Stimulated activated CD4-positive, alpha-beta T cell treated with anti-CD3 and anti-CD28 coated beads, TNF-alpha, amount 100 ng/mL, for 24 hours (primary cell): ENCODE measurements around the gene OR5M11.
"Not testable (repeated sequence)": the region's sequence is repeated elsewhere in the genome, so short reads cannot be mapped to it uniquely, and the experiment has no call there.

ENCODE experiments used
- DNase-seq, 3 experiments: peaks; one replicate each; pipeline ENCODE4 v3.0.0-alpha.2; 2020; ENCODE audit warnings: low read depth in 3 of 3

The OR5M11 gene

DNA sequence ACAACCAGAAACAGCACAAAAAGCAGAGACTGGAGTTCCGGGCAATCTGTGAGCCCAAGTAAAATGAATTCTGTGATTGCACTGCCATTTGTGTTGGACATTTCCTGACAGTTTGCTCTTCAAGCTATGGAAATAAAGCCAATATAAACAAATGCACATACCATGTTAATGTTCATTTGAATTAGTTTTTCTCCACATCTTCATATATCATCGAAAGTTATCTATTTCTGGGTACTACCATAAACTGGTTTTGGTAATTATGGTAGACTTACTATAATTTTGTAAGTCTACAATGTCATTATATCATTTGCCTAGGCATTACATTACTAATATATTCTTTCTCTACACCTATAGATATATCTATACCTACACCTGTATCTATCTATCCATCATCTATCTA lies at the start of gene OR5M11:
Gene OR5M11 (minus strand): TSS at position 101 of the 400 bp plus-strand sequence. CDS start 0 bp downstream, at position 101.
- DNase-seq, result no peak

DNA sequence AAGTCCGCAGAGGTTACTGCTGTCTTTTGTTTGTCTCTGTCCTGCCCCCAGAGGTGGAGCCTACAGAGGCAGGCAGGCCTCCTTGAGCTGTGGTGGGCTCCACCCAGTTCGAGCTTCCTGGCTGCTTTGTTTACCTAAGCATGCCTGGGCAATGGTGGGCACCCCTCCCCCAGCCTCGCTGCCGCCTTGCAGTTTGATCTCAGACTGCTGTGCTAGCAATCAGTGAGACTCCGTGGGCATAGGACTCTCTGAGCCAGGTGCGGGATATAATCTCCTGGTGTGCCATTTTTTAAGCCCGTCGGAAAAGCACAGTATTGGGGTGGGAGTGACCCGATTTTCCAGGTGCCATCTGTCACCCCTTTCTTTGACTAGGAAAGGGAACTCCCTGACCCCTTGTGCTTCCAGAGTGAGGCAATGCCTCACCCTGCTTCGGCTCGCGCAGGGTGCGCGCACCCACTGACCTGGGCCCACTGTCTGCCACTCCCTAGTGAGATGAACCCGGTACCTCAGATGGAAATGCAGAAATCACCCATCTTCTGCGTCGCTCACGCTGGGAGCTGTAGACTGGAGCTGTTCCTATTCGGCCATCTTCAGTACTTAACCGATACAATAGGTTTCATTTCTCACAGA lies 49.1 kb upstream of the OR5M11 start:
- DNase-seq, result not testable (repeated sequence)

DNA sequence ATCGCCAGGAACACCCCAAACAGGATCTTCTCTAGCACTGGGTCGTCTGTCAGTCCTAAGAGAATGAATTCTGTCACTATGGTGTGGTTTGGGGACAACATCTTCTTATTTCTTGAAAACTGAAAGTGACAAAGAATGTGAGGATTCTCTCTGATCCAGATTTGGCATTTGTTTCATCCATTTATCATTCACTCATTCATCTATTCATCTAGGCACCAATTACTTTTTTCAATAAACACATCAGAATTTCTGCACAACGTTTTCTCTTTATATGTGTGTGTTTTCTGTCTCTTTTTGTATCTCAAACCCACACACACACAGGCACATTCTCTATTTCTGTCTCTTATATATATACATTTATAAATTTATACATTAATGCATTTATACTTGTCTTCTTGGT lies 34.6 kb upstream of the OR5M11 start, which contains the start of gene OR5M10:
Gene OR5M10 (minus strand): TSS at position 101 of the 400 bp plus-strand sequence. CDS start 0 bp downstream, at position 101.
- DNase-seq, result no peak

DNA sequence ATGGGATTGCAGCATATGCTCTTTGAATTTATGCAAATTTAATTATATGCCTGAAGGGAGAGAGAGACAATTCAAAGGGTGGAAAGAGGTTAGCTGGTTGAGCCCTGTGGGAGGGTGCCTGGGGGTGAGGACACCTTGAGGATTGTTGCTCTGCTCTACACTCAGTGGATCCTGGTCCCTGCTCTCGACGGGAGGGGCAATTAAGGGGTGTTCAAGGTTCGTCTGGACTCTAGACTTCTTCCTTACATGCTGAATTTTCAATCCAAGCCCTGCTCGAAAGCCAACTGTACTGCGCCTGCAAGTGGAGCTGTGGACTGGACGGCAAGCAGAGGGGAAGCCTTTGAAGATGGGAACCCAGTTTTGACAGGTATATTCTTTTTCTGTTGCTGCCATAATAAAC lies 15.5 kb upstream of the OR5M11 start:
- DNase-seq, result no peak

DNA sequence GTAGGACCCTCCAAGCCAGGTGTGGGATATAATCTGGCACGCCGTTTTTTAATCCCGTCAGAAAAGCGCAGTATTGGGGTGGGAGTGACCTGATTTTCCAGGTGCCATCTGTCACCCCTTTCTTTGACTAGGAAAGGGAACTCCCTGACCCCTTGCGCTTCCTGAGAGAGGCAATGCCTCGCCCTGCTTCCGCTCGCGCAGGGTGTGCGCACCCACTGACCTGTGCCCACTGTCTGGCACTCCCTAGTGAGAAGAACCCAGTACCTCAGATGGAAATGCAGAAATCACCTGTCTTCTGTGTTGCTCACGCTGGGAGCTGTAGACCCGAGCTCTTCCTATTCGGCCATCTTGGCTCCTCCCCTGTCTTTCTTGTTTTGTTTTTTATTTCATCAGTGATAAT lies 11.6 kb upstream of the OR5M11 start:
- not testable (repeated sequence) for DNase-seq

DNA sequence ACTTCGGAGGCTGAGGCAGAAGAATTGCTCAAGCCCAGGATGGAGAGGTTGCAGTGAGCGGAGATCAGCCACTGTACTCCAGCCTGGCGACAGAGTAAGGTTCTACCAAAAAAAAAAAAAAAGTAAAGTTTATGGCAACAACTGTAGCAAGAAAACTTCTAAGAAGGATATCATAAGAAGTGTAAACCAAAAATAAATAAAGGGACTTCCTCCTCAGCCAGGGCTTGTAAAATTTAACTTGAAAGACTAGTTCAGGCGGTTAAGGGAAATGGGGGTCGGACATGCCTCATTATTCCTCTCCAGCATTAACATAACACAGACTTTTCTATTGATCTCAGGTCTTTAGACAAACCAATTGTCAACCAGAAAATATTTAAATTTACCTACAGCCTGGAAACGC lies 2.5 kb upstream of the OR5M11 start:
- no peak for DNase-seq

DNA sequence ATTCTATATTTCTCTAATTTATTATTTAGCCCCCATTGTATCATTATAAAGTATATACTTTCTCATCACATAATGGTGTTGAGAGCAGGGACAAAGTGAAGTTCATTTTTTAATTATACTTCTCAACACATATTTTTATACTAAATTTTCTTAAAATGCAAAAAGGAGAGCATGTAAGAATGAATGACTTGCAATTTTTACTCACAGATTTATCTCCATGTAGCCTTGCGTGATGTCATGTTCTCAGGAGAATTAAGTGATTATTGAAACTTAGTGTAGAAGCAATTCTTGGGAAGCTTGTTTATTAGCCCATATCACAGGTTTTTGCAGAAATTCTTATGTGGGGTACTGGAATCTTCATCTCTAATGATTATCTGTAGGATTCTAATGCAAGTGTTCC lies 682 bp upstream of the OR5M11 start:
- DNase-seq, result no peak

DNA sequence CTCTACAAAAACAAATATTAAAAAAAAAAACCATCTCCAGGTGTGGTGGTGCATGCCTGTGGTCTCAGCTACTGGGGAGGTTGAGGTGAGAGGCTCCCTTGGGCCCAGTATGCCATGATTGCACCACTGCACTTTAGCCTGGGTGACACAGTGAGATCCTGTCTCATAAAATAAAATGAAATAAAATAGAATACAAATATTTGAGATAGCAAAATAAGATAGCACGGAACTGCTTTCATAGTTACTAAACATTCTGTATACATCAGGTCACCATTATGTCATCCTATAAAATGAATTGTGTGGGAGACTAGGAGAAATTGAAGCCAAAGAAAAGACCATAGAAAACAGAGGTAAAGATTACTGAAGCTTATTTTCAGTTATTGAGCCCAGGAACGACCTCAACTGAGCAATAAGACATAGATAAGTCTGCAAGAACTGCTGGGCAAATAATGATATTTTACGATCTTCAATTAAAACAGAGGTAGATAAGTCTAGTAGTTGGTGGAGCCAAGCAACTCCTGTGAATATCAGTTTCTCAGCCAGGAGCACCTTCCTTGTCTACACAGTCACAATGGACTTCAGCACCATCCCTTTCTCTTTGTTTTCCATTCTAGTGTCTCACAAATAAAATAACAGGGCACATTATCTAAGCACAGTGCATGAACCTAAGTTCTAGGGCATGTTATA lies 9.9 kb downstream of the OR5M11 start:
- no peak for DNase-seq

DNA sequence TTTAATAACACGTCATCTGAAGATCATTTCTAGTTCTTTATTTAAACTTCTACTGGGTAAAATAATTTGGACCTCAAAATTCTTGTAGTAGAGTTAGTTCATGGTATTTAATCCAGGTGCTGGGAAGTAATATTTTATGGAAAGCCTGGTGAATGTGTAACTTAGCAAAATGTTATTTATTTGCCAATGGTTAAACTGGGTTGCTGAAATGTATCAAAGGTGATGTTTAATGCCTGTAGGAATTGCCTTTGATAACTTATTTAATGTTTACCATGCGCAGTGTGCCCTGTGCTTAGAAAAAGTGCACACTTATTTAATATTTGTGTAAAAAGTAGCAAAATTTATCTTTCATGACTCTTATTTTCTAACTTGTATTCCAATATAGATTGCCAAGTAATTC lies 11.2 kb downstream of the OR5M11 start:
- DNase-seq, result no peak

DNA sequence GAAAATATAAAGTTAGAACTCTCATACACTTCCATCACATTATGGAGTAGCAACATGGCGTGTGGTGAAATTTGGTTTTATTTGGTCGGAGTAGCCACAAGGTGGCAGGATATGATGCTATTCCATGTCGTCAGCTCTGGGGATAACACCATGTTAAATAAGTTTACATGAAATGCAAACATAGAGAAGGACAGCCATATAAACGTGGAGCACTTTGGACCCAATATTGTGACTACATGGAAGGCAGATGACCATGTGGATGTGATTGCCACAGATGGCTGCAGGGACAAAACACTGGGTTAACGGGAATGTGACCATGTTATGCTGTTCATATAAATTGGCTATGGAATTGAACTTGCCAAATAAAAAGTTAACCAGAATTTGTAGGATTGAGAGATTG lies 21.0 kb downstream of the OR5M11 start:
- DNase-seq, result no peak

DNA sequence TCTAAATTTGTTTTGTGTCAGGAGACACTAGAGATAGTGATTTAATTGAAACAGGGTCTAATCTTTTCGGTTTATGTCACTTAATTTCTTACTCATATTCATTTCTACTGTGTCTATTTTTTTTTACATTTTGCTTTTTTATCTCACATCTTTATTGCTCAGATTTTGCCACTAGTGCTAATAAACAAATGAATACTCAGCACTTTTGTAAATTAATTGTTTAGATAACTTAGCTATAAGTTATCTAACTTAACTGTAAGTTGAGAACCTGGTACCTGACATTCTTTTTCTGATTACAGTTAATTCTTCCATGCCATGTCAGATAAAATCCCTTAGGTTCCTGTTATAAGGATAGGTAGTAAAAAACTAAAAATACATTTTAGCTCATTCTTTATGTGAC lies 29.8 kb downstream of the OR5M11 start:
- no peak for DNase-seq

DNA sequence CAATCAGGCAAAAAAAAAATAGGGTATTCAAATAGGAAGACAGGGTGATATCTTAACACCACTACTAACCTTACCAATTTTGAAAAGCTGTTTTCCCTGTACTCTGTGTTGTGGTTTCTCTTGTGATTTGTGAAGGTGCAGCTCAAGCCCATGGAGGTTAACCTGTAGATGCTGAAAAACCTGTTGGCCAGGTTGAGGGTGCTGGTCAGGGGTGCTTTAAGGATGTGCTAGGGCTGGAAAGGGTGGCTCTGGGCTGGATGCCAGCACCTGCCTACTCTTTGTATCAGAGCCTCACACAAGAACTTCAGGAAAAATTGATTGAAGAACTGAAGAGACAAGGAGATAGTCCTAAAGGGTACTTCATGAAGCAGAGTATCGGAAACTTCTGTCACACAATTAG lies 33.6 kb downstream of the OR5M11 start:
- DNase-seq, result no peak

DNA sequence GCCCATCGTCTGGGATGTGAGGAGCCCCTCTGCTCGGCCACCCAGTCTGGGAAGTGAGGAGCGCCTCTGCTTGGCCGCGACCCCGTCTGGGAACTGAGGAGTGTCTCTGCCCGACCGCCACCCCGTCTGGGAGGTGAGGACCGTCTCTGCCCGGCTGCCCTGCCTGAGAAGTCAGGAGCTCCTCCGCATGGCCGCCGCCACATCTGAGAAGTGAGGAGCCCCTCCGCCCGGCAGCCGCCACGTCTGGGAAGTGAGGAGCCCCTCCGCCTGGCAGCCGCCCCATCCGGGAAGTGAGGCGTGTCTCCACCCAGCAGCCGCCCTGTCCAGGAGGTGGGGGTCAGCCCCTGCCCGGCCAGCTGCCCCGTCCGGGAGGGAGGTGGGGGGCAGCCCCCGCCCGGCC lies 46.0 kb downstream of the OR5M11 start:
- DNase-seq, result no peak

DNA sequence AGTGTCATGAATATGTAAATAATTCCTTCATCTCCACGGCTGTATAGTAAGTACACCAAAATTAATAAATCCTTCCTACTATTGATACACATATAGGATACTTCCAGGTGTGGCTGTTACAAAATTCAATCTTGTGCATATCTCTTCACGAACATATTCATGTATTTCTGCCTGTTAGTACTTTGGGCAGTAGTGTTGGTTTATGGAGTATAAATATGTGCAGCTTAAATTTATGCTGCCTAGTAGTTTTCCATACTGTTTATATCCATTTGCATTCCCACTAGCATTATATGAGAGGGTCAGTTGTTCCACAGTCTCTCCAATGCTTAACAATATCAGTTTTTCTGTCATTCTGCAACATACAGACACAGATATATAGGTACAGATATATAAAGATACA lies 47.9 kb downstream of the OR5M11 start:
- no peak for DNase-seq
